Measurements from ENCODE around the gene DCP1B.

The DCP1B gene

DNA sequence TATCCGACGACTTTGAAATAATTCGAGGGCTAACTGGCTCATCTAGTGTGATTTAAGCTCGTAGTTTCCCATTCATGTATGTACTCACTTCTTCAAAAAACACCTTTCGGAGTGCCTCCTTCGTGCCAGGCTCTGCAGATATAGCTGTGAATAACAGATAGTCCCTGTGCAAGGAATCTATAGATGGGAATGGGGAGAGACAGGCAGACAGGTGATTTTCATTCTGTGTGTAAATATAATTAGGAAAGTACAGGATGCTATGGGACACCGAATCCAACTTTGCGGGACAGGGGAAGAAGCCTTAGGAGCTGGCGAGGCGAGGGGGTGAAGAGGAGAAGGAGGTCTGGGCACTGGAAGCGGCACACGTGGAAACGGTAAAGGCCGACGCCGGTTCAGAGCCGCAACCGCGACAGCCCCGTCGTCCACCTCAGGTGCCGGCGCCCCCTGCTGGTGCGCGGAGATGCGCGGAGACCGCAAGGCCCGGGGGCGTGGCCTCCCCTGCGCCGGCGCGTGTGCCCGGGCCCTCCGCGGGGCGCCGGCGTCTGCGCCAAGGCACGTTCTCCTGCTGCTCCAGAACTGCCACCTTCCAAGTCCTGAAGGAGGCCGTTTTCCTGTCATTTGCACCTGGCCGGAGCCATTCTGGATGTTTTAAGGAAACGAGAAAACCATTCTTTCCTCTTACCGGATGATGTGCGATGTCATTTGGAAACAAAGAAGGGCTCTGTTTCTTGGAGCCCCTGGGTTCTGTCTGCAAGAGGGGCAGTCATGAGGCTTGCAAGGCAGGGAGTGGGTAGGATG is 30.6 kb upstream of the DCP1B start:
- TF ChIP-seq, protein P1, sequence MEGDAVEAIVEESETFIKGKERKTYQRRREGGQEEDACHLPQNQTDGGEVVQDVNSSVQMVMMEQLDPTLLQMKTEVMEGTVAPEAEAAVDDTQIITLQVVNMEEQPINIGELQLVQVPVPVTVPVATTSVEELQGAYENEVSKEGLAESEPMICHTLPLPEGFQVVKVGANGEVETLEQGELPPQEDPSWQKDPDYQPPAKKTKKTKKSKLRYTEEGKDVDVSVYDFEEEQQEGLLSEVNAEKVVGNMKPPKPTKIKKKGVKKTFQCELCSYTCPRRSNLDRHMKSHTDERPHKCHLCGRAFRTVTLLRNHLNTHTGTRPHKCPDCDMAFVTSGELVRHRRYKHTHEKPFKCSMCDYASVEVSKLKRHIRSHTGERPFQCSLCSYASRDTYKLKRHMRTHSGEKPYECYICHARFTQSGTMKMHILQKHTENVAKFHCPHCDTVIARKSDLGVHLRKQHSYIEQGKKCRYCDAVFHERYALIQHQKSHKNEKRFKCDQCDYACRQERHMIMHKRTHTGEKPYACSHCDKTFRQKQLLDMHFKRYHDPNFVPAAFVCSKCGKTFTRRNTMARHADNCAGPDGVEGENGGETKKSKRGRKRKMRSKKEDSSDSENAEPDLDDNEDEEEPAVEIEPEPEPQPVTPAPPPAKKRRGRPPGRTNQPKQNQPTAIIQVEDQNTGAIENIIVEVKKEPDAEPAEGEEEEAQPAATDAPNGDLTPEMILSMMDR (IDR thresholded peaks at IDR 0.05; ENCODE audit: low read depth, low read length, missing control alignments): peak; percentile 75
- peak overlapping the region; percentile 32 for H3K4me3 ChIP-seq (replicated peaks; ENCODE audit: low read depth, low read length)
- no peak for DNase-seq (ENCODE audit: extremely low read depth, low read depth)

DNA sequence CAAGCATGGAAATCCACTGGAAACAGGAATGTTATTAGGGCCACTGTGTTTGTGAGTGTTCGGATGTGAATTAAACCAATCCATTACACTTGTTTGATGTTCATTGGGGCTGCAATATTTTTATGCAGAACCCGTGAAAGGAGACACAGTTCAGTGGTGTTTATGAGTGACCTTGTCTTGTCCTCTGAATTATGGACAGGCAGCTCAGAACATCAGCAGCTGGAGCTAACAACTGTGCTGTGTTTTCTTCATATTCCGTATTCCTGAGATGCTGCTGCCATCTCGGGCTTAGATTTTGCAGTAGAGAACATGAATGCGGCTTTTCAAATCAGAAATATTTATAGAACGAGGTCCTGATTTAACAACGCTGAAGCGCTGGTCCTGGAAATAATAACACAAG is 28.2 kb upstream of the DCP1B start:
- TF ChIP-seq, protein P1 (IDR thresholded peaks at IDR 0.05; ENCODE audit: low read depth, low read length, missing control alignments): no peak
- H3K4me3 ChIP-seq (replicated peaks; ENCODE audit: low read depth, low read length): no peak overlapping the region
- no peak for DNase-seq (ENCODE audit: extremely low read depth, low read depth)

DNA sequence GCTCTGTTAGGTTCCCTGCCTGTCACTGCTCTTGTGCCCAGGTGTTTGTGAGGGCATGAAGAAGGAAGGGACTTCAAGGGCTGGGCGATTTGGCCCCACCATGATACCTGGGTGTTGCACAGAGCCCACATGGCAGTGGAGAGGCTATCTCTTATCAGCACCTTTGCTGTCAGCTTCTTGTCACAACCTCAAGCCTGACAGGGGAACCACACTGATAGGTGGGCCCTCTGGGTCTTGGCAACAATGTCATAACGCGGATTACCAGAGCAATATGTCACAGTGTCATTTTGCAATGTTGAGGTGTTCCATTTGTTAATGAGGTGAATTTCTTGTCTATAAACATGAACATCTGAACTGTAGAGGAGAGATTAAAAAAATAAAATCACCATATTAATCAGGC is 25.6 kb upstream of the DCP1B start:
- TF ChIP-seq, protein P1 (IDR thresholded peaks at IDR 0.05; ENCODE audit: low read depth, low read length, missing control alignments): no peak
- no peak for DNase-seq (ENCODE audit: extremely low read depth, low read depth)
- no peak overlapping the region for H3K4me3 ChIP-seq (replicated peaks; ENCODE audit: low read depth, low read length)

DNA sequence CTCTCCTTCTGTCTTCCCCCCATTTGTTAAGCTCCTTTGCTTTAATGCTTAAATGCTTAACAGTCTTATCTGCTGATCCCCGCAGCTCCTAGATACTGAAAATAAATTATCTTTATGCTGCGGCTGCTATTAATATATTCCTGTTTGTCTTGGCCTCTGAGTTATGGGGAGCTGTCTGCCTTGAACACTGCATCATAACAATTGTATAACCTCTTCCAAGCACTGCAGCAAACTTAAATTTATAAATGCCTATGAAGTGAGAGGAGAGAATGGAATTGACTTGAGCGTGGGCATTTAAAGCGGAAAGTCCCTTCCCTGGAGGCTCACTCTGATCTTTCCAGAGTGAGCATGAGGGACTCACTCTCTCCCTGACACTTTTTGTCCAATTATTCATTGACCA is 23.1 kb upstream of the DCP1B start:
- DNase-seq (ENCODE audit: extremely low read depth, low read depth): no peak
- H3K4me3 ChIP-seq (replicated peaks; ENCODE audit: low read depth, low read length): no peak overlapping the region

DNA sequence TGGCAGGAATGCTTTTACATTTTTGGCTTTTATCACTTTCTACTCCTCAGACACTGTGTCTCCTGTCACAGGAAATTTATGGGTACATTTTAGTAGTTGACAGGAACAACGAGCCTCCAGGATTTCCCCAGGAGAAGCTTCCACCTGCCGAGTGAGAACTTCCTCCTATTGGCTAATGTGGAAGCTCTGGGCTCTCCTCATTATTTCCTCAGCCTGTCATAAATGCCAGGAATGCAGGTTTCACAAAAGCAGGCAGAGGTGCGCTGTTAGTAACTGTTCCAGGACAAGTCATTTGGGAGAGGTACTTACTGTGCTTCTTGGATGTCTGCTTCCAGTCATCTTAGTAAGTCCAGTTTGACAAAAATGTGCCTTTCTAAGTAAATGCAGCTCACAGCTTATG is 19.1 kb upstream of the DCP1B start:
- TF ChIP-seq, protein P1 (IDR thresholded peaks at IDR 0.05; ENCODE audit: low read depth, low read length, missing control alignments): no peak
- no peak for DNase-seq (ENCODE audit: extremely low read depth, low read depth)

More for the DNA sequence above, 23.1 kb upstream of the DCP1B start:
- TF ChIP-seq, protein P1 (IDR thresholded peaks at IDR 0.05; ENCODE audit: low read depth, low read length, missing control alignments): no peak

DNA sequence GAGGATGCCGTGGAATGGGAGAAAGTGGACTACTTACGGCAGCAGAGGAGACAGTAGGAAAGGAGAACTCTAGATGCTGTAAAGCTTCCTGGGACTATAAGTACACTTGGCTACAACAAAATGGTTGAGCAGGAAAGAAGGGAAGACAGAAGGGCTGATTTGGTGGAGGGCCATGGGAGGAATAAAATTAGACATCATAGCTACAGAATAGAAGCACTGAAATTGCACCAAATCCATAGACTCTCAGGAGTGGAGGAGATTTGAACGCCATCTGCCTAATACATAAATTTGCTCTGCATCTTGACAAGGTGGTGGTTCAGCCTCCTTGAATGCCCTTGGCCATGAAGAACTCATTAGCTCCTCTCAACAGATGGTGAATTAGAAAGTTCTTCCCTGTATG is 16.3 kb upstream of the DCP1B start:
- TF ChIP-seq, protein P1 (IDR thresholded peaks at IDR 0.05; ENCODE audit: low read depth, low read length, missing control alignments): no peak
- H3K4me3 ChIP-seq (replicated peaks; ENCODE audit: low read depth, low read length): no peak overlapping the region
- no peak for DNase-seq (ENCODE audit: extremely low read depth, low read depth)

More for the DNA sequence above, 19.1 kb upstream of the DCP1B start:
- H3K4me3 ChIP-seq (replicated peaks; ENCODE audit: low read depth, low read length): no peak overlapping the region

Measured in HFF-Myc (cell line).